ENCODE data around the gene GRN.

The GRN gene

GRCh38 chr17:44350733-44351226, 5.7 kb downstream of the GRN start:
- H3K9me3 ChIP-seq (ENCODE audit: severe bottlenecking) = no peaks in the 10 kb centered on the region
- ATAC-seq (ENCODE audit: low read depth) (peak; percentile 52), DNase-seq (ENCODE audit: low spot score) (no peak)
- no peak overlapping the region for H3K27ac ChIP-seq (ENCODE audit: poor library complexity, severe bottlenecking)
- no peak overlapping the region for H3K4me3 ChIP-seq (ENCODE audit: severe bottlenecking)
- peaks cover 24% of the 10 kb centered on the region; the same call in 1 of the 2 replicates for H3K36me3 ChIP-seq (ENCODE audit: low read depth)
- H3K27me3 ChIP-seq (ENCODE audit: insufficient read depth, poor library complexity, severe bottlenecking) = no peaks in the 10 kb centered on the region
- peaks cover 14% of the 10 kb centered on the region for H3K4me1 ChIP-seq (ENCODE audit: insufficient read depth, poor library complexity, severe bottlenecking)
- peak; percentile 80 for TF ChIP-seq CTCF (IDR thresholded peaks at IDR 0.05; ENCODE audit: poor library complexity, severe bottlenecking)

- H3K9me3 ChIP-seq (ENCODE audit: severe bottlenecking) = no peaks in the 10 kb centered on the region
- peaks cover 12% of the 10 kb centered on the region for H3K4me1 ChIP-seq (ENCODE audit: insufficient read depth, poor library complexity, severe bottlenecking)
- no peak for DNase-seq (ENCODE audit: low spot score)
- no peak overlapping the region for H3K4me3 ChIP-seq (ENCODE audit: severe bottlenecking)
- no peak for ATAC-seq (ENCODE audit: low read depth)
- no peak overlapping the region for H3K27ac ChIP-seq (ENCODE audit: poor library complexity, severe bottlenecking)
- TF ChIP-seq CTCF (IDR thresholded peaks at IDR 0.05; ENCODE audit: poor library complexity, severe bottlenecking) = no peak
- H3K27me3 ChIP-seq (ENCODE audit: insufficient read depth, poor library complexity, severe bottlenecking) = no peaks in the 10 kb centered on the region
- peaks cover 24% of the 10 kb centered on the region; the same call in 1 of the 2 replicates for H3K36me3 ChIP-seq (ENCODE audit: low read depth)
Observed at GRCh38 chr17:44351464-44351863, 6.4 kb downstream of the GRN start.

- TF ChIP-seq CTCF (IDR thresholded peaks at IDR 0.05; ENCODE audit: poor library complexity, severe bottlenecking) = no peak
- no peaks in the 10 kb centered on the region for H3K9me3 ChIP-seq (ENCODE audit: severe bottlenecking)
- peaks cover 24% of the 10 kb centered on the region; the same call in 1 of the 2 replicates for H3K36me3 ChIP-seq (ENCODE audit: low read depth)
- H3K4me3 ChIP-seq (ENCODE audit: severe bottlenecking) = no peak overlapping the region
- H3K27ac ChIP-seq (ENCODE audit: poor library complexity, severe bottlenecking) = no peak overlapping the region
- H3K27me3 ChIP-seq (ENCODE audit: insufficient read depth, poor library complexity, severe bottlenecking) = no peaks in the 10 kb centered on the region
- DNase-seq (ENCODE audit: low spot score) (no peak), ATAC-seq (ENCODE audit: low read depth) (no peak)
- peaks cover 12% of the 10 kb centered on the region for H3K4me1 ChIP-seq (ENCODE audit: insufficient read depth, poor library complexity, severe bottlenecking)
Observed at GRCh38 chr17:44351961-44352827, 7.1 kb downstream of the GRN start.

- DNase-seq (ENCODE audit: low spot score) (no peak), ATAC-seq (ENCODE audit: low read depth) (no peak)
- Histone ChIP-seq H3K4me1 (ENCODE audit: insufficient read depth, poor library complexity, severe bottlenecking) (peaks cover 9% of the 10 kb centered on the region), H3K27ac (ENCODE audit: poor library complexity, severe bottlenecking) (no peak overlapping the region), H3K27me3 (ENCODE audit: insufficient read depth, poor library complexity, severe bottlenecking) (no peaks in the 10 kb centered on the region), H3K4me3 (ENCODE audit: severe bottlenecking) (peak overlapping the region; percentile 53), H3K36me3 (ENCODE audit: low read depth) (peaks cover 24% of the 10 kb centered on the region; the same call in 1 of the 2 replicates), H3K9me3 (ENCODE audit: severe bottlenecking) (no peaks in the 10 kb centered on the region)
- TF ChIP-seq CTCF (IDR thresholded peaks at IDR 0.05; ENCODE audit: poor library complexity, severe bottlenecking) = no peak
Observed at GRCh38 chr17:44352828-44353671, 7.9 kb downstream of the GRN start.
